Muscle of leg (tissue), 11 donors: ENCODE results near the gene CASQ2. TPM values are rescaled to one million over a fixed set of nuclear protein-coding genes. Genes with fewer than 3 reads are reported as not detected.

Experiments
- DNase-seq: peaks from one replicate; pipeline ENCODE4 v3.0.0; 2013
- H3K27ac ChIP-seq: one replicate; pipeline ENCODE4 v1.5.1; 2013; ENCODE audit warnings: mild to moderate bottlenecking, low read length, control low read depth
- H3K27me3 ChIP-seq: one replicate; pipeline ENCODE4 v1.6.1; 2013; ENCODE audit warnings: low read length; ENCODE audit not compliant: control insufficient read depth, insufficient read depth
- H3K36me3 ChIP-seq: one replicate; pipeline ENCODE4 v1.6.1; 2013; ENCODE audit warnings: low read length; ENCODE audit not compliant: control insufficient read depth, insufficient read depth
- H3K4me1 ChIP-seq: one replicate; pipeline ENCODE4 v1.6.1; 2013; ENCODE audit warnings: low read length; ENCODE audit not compliant: control insufficient read depth, insufficient read depth
- H3K4me3 ChIP-seq: one replicate; pipeline ENCODE4 v1.5.1; 2013; ENCODE audit warnings: low read length, control low read depth
- H3K9me3 ChIP-seq: replicated peaks from 2 replicates; pipeline ENCODE4 v1.6.1; 2013; ENCODE audit warnings: low read depth, low read length; ENCODE audit not compliant: control insufficient read depth
- WGBS: methylation state at CpG from one replicate; pipeline ENCODE4 v1.1.5; 2013; ENCODE audit warnings: missing lambda C conversion rate; ENCODE audit not compliant: insufficient coverage; 5-methylcytosine and 5-hydroxymethylcytosine counted together
- polyA plus RNA-seq, 8 donors: library from polyadenylated mRNA; unstranded; fragments of 120-200 nt; gene quantifications; one replicate each; pipeline versions ENCODE4 v1.2.1 to v1.2.3, GENCODE V29; 2013; ENCODE audit warnings: inconsistent platforms in 1 of 8, low replicate concordance in 1 of 8; ENCODE audit not compliant: insufficient read length in 8 of 8, insufficient read depth in 1 of 8
- total RNA-seq: library from RNA; stranded (reverse); fragments of 120-200 nt; gene quantifications from one replicate; pipeline ENCODE4 v1.2.4, GENCODE V29; 2013

The CASQ2 gene
- total and polyA plus RNA-seq, 9 donors: 305 to 812 (median 606) TPM

DNA sequence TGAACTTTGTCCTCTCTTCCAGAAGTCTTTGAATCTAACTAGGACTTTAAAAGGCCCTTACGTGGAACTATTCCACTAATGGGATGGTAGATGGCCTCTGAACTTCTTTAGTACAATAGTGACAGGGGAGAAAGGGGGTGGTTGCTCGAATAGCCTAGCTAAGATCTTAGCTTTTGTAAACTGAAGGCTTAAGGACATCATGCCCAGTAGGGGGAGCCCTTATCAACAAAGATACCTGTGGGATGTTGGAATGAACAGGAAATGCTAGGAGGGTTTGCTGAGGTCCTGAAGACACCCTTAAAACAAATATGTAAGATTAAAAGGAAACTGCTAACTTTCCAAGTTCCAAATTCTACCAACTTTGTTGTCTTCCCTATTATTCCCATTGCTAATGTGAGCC lies 39.2 kb upstream of the CASQ2 start:
- Histone ChIP-seq H3K4me1 (no peaks in the 10 kb centered on the region), H3K27me3 (no peaks in the 10 kb centered on the region), H3K9me3 (no peaks in the 10 kb centered on the region), H3K4me3 (no peak overlapping the region), H3K36me3 (no peaks in the 10 kb centered on the region), H3K27ac (no peak overlapping the region)
- WGBS: 0% methylated on average over 1 of the region's 2 CpGs
- DNase-seq: peak; percentile 68

DNA sequence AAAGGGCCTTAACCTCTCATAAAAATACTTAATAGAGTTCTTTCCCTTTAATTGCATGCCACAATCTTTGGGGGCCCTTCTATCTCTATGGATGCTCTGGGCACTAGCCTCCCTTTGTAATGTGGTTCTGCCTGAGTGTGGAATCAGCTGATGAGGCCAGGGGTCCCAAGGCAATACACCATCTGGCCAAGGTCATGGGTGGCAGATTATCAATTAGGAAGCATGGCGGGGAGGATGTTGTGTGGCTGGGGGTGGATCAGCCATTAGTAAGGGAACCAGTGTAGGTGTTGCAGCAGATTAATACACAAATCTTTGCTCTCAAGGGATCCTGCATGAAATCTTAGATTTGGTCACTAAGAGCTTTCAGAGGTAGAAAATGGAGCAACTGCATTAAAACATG lies 37.1 kb upstream of the CASQ2 start:
- Histone ChIP-seq H3K36me3 (no peaks in the 10 kb centered on the region), H3K27ac (no peak overlapping the region), H3K4me1 (no peaks in the 10 kb centered on the region), H3K27me3 (no peaks in the 10 kb centered on the region), H3K4me3 (no peak overlapping the region), H3K9me3 (no peaks in the 10 kb centered on the region)
- 71% methylated on average over 1 of the region's 1 CpG for WGBS
- no peak for DNase-seq

DNA sequence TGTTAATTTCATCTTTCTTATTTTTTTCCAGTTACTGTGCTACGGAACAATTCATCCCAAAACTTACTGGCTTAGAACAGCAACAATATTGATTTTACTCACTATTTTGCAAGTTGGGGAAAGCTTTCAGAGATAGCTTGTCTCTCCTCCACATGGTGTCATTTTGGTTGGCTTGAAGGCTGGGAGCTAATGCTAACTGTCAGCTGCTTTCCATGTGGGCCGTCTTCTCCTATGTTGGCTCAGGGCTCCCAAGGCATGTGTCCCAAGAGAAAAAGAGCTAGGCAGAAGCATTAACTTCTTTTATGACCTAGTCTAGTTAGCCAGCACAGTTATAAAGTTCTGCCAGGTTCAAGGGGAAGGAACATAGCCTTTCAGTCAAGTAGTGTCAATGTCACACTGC lies 33.9 kb upstream of the CASQ2 start:
- H3K4me1 ChIP-seq: no peaks in the 10 kb centered on the region
- no peaks in the 10 kb centered on the region for H3K9me3 ChIP-seq
- no peaks in the 10 kb centered on the region for H3K36me3 ChIP-seq
- H3K27ac ChIP-seq: no peak overlapping the region
- 0% methylated on average over 1 of the region's 2 CpGs for WGBS
- H3K27me3 ChIP-seq: no peaks in the 10 kb centered on the region
- H3K4me3 ChIP-seq: no peak overlapping the region
- DNase-seq: no peak

DNA sequence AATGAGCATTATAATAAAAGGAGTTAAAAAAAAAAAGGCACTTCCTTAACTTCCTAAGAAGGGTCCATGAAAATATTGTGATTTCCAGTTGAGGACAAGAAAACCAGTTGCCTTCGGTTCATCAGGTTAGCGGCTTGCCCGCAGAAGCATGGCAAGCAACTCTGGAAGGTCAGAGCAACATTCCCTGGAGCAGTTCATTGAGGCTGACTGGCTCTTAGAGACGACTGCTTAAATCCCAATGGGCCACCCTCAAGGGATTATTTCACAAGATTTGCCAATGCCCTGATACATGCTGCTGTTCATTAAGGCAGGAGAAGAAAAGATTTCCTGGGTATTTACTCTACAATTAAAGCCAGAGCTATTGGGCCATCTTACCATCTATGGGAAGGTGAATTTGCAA lies 29.0 kb upstream of the CASQ2 start:
- no peak for DNase-seq
- Histone ChIP-seq H3K9me3 (no peaks in the 10 kb centered on the region), H3K36me3 (no peaks in the 10 kb centered on the region), H3K4me3 (no peak overlapping the region), H3K27ac (no peak overlapping the region), H3K4me1 (peaks cover 4% of the 10 kb centered on the region), H3K27me3 (peaks cover 3% of the 10 kb centered on the region)
- 97% methylated on average over 3 of the region's 4 CpGs for WGBS

DNA sequence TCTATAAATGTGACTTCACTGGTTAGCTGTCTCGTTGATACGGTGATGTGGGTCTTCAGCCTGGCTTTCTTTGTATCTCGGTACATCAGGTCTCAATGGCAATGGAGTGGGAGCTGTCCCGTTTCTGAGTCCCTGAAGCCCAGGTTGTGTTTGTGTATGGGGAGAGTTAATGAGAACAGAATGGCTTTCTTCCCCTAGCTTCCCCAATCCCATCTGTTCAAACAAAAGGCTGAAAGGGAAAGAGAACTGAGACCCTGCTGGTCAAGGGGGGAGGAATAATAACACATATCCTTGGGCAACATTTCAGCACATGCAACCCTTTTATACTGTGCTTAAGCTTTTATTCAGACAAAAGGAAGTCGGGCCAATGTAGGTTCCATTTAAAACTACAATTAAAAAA lies 28.4 kb upstream of the CASQ2 start:
- H3K4me1 ChIP-seq: peaks cover 4% of the 10 kb centered on the region
- peaks cover 3% of the 10 kb centered on the region for H3K27me3 ChIP-seq
- H3K27ac ChIP-seq: no peak overlapping the region
- no peaks in the 10 kb centered on the region for H3K9me3 ChIP-seq
- DNase-seq: no peak
- WGBS: no CpG with 5 or more reads among the region's 5 CpGs
- no peak overlapping the region for H3K4me3 ChIP-seq
- H3K36me3 ChIP-seq: no peaks in the 10 kb centered on the region

DNA sequence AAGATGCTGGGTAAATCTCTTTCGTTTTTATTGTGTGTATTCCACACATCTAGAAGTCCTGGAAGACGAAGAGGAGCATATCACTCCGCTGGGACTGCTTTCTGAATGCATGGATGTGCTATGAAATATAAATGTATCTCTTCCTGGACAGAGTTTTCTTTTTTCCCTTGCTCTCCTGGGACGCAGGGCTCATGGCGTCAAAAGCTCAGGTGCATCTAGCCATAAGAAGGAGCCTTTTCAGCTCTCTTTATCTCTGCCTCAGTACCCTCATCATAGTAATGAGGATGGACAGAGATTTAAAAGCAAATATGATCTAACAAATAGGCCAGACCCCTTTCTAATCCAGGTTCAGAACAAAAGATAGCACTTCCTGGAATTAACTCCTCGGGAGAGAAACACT lies 27.5 kb upstream of the CASQ2 start:
- DNase-seq: no peak
- peaks cover 4% of the 10 kb centered on the region for H3K4me1 ChIP-seq
- no peaks in the 10 kb centered on the region for H3K9me3 ChIP-seq
- no peak overlapping the region for H3K27ac ChIP-seq
- no CpG with 5 or more reads among the region's 6 CpGs for WGBS
- no peaks in the 10 kb centered on the region for H3K36me3 ChIP-seq
- peaks cover 5% of the 10 kb centered on the region for H3K27me3 ChIP-seq
- no peak overlapping the region for H3K4me3 ChIP-seq

DNA sequence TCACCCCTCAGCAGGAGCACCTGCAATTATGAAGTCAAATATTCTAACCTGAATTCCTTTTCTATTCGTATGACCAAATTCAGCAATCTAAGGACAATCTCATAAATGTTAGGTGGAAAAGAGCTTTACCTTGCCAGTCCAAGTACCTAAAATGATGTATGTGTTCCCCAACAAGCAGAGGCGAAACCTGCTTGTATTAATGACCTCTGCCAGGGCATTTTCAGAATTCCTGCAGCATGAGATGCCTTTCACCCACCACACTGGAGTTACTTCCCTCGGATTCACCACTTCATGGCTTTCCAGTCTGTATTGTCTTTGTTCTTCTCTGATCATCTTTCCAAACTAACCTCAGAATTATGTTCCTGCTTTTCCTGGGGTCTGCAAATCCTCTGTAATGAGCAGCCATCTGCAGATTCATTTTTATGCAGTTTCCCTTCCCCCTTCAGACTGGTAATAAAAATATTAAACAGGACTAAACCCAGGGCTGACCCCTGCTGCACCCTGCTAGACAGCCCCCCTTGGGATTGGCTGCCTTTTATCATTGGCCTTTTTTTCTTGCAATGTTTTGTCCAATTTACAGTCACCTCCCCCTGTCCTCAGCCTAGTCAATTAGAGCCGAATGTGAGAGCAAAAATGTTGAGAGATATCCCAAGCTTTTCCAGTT lies 26.6 kb upstream of the CASQ2 start:
- H3K27me3 ChIP-seq: peaks cover 7% of the 10 kb centered on the region
- no peaks in the 10 kb centered on the region for H3K36me3 ChIP-seq
- no peaks in the 10 kb centered on the region for H3K9me3 ChIP-seq
- no peak overlapping the region for H3K4me3 ChIP-seq
- no peak for DNase-seq
- H3K27ac ChIP-seq: no peak overlapping the region
- peaks cover 4% of the 10 kb centered on the region for H3K4me1 ChIP-seq
- 60% methylated on average over 2 of the region's 4 CpGs for WGBS

DNA sequence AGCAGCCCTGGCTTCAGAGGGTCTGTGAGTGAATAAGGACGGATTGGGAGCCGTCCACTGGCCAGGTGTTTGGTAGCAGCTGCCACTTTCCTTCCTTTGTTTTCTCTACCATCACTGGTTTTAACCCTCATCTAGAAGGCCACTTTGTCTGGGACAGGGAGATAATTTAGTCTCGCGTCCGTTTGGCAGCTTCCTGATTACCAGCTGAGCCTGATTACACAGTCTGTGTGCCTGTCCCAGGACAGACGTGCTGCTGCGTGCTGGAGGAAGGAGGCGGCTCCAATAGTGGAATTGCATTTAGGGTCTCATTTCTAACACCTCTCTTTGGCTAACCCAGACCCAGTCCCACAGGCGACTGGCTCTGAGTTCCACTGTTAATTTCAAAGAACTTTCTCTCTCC lies 24.6 kb upstream of the CASQ2 start:
- DNase-seq: no peak

DNA sequence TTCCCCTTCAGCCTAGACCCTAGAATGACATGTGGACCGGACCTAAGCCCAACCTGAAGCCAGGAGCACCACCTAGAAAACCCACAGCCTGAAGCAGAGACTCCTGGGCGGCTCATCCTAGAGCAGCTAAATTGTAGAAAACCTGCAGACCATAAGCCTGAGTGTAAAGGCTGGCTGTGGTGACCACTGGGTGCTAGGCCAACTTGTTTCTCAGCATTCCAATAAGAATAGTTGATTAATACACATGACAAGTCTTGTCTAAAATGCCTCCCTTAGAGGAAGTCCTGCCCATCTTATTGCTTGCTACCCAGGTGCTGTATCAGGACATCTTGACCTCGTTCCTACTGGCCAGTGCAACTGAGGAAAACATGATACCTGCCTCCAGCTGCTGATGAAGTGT lies 23.3 kb upstream of the CASQ2 start:
- Histone ChIP-seq H3K4me3 (no peak overlapping the region), H3K9me3 (no peaks in the 10 kb centered on the region), H3K4me1 (peaks cover 4% of the 10 kb centered on the region), H3K27ac (no peak overlapping the region), H3K27me3 (peaks cover 8% of the 10 kb centered on the region), H3K36me3 (no peaks in the 10 kb centered on the region)
- no CpG with 5 or more reads among the region's 3 CpGs for WGBS
- DNase-seq: no peak

More for the DNA sequence above, 24.6 kb upstream of the CASQ2 start:
- no peak overlapping the region for H3K27ac ChIP-seq
- peaks cover 4% of the 10 kb centered on the region for H3K4me1 ChIP-seq
- WGBS: 7% methylated on average over 6 of the region's 9 CpGs
- H3K27me3 ChIP-seq: peaks cover 8% of the 10 kb centered on the region
- no peak overlapping the region for H3K4me3 ChIP-seq
- no peaks in the 10 kb centered on the region for H3K36me3 ChIP-seq
- H3K9me3 ChIP-seq: no peaks in the 10 kb centered on the region

DNA sequence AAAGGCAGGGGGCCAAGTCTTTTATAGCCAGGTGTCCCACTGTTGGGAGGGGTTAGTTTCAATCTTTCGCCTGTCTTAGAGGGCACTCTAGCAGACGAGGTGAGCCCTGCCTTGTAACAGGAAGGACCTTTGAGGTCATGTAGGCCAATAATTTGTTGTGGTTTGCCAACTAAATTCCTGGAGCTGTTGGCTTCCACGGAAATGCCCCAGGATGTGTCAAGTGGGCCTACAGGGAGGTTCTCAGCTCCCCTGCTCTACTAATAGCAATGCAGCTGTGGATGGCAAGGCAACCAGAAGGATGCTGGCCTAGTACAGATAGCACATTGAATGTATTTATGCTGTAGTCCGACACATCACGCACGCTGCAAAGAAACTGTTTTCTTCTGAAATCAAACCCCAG lies 22.3 kb upstream of the CASQ2 start:
- peaks cover 4% of the 10 kb centered on the region for H3K4me1 ChIP-seq
- WGBS: 52% methylated on average over 3 of the region's 6 CpGs
- H3K27ac ChIP-seq: no peak overlapping the region
- H3K36me3 ChIP-seq: no peaks in the 10 kb centered on the region
- H3K27me3 ChIP-seq: peaks cover 8% of the 10 kb centered on the region
- no peaks in the 10 kb centered on the region for H3K9me3 ChIP-seq
- H3K4me3 ChIP-seq: no peak overlapping the region
- no peak for DNase-seq

DNA sequence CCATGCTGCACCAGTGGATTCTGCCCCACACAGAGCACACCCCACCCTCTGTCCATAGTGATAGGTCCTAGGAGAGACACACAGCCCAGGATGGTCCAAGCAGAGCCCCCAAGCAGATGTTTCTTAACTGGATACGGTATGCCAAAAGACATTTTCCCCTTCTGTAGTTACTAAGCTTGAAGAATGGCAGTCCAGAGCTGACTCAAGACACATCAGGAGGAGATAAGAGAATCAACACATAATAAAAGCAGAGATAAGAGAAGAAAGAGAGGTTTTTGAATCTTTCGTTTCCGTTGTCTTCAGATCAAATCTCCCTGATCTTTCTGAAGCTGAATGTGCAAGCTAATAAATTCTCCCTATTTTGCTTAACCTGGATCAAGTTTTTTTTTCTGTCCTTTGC lies 21.8 kb upstream of the CASQ2 start:
- no CpG with 5 or more reads among the region's 3 CpGs for WGBS
- no peaks in the 10 kb centered on the region for H3K9me3 ChIP-seq

More for the DNA sequence above, 21.8 kb upstream of the CASQ2 start:
- Histone ChIP-seq H3K27me3 (peaks cover 8% of the 10 kb centered on the region), H3K4me1 (peaks cover 4% of the 10 kb centered on the region), H3K27ac (no peak overlapping the region), H3K4me3 (no peak overlapping the region), H3K36me3 (no peaks in the 10 kb centered on the region)
- no peak for DNase-seq
